Rectal smooth muscle tissue (tissue), 1 donor: Measurements from ENCODE around the gene P3H1.
A peak's percentile ranks its signal among the peaks of the same experiment; 100 is the strongest.
"Not testable (repeated sequence)": the region's sequence is repeated elsewhere in the genome, so short reads cannot be mapped to it uniquely, and the experiment has no call there.

ENCODE experiments used
- H3K27ac ChIP-seq: one replicate; pipeline ENCODE4 v1.7.0; 2013; ENCODE audit warnings: low read depth, low read length, inconsistent platforms
- H3K27me3 ChIP-seq: one replicate; pipeline ENCODE4 v1.7.0; 2013; ENCODE audit warnings: low read length; ENCODE audit not compliant: control insufficient read depth, insufficient read depth
- H3K36me3 ChIP-seq: one replicate; pipeline ENCODE4 v1.7.0; 2013; ENCODE audit warnings: low read length; ENCODE audit not compliant: control insufficient read depth, insufficient read depth
- H3K4me1 ChIP-seq: one replicate; pipeline ENCODE4 v1.7.0; 2013; ENCODE audit warnings: low read length; ENCODE audit not compliant: control insufficient read depth, insufficient read depth
- H3K4me3 ChIP-seq: one replicate; pipeline ENCODE4 v1.7.0; 2013; ENCODE audit warnings: low read length
- H3K9ac ChIP-seq: one replicate; pipeline ENCODE4 v1.7.0; 2013; ENCODE audit warnings: low read length

The P3H1 gene

GRCh38 chr1:42765832-42766740 is 742 bp downstream of the P3H1 start:
- Histone ChIP-seq H3K4me3 (peak overlapping the region; percentile 99), H3K27me3 (no peaks in the 10 kb centered on the region), H3K36me3 (no peaks in the 10 kb centered on the region), H3K27ac (peak overlapping the region; percentile 92), H3K4me1 (peaks cover 12% of the 10 kb centered on the region), H3K9ac (peak overlapping the region; percentile 83)

GRCh38 chr1:42765269-42765668 is 1.6 kb downstream of the P3H1 start:
- H3K36me3 ChIP-seq: no peaks in the 10 kb centered on the region
- peak overlapping the region; percentile 99 for H3K4me3 ChIP-seq
- H3K4me1 ChIP-seq: peaks cover 12% of the 10 kb centered on the region
- peak overlapping the region; percentile 29 for H3K9ac ChIP-seq
- H3K27me3 ChIP-seq: no peaks in the 10 kb centered on the region
- H3K27ac ChIP-seq: no peak overlapping the region

GRCh38 chr1:42762269-42762668 is 4.6 kb downstream of the P3H1 start:
- Histone ChIP-seq H3K27me3 (no peaks in the 10 kb centered on the region), H3K36me3 (peaks cover 13% of the 10 kb centered on the region), H3K27ac (no peak overlapping the region), H3K9ac (no peak overlapping the region), H3K4me1 (peaks cover 4% of the 10 kb centered on the region), H3K4me3 (no peak overlapping the region)

- peaks cover 13% of the 10 kb centered on the region for H3K36me3 ChIP-seq
- H3K9ac ChIP-seq: no peak overlapping the region
- no peak overlapping the region for H3K27ac ChIP-seq
- H3K4me3 ChIP-seq: no peak overlapping the region
- no peaks in the 10 kb centered on the region for H3K27me3 ChIP-seq
- H3K4me1 ChIP-seq: peaks cover 4% of the 10 kb centered on the region
Observed at GRCh38 chr1:42761567-42761966, 5.3 kb downstream of the P3H1 start.

- no peaks in the 10 kb centered on the region for H3K4me1 ChIP-seq
- H3K27me3 ChIP-seq: no peaks in the 10 kb centered on the region
- H3K27ac ChIP-seq: no peak overlapping the region
- H3K9ac ChIP-seq: no peak overlapping the region
- no peak overlapping the region for H3K4me3 ChIP-seq
- H3K36me3 ChIP-seq: peaks cover 23% of the 10 kb centered on the region
Observed at GRCh38 chr1:42759114-42759513, 7.7 kb downstream of the P3H1 start.

- Histone ChIP-seq H3K9ac (no peak overlapping the region), H3K27me3 (no peaks in the 10 kb centered on the region), H3K36me3 (peaks cover 23% of the 10 kb centered on the region), H3K27ac (no peak overlapping the region), H3K4me1 (no peaks in the 10 kb centered on the region), H3K4me3 (no peak overlapping the region)
Observed at GRCh38 chr1:42758641-42759040, 8.2 kb downstream of the P3H1 start.

- Histone ChIP-seq H3K27ac (no peak overlapping the region), H3K9ac (no peak overlapping the region), H3K36me3 (peaks cover 23% of the 10 kb centered on the region)
Observed at GRCh38 chr1:42757892-42758275, 8.9 kb downstream of the P3H1 start.

GRCh38 chr1:42756956-42757891 is 9.6 kb downstream of the P3H1 start:
- Histone ChIP-seq H3K4me3 (no peak overlapping the region), H3K27ac (no peak overlapping the region), H3K4me1 (no peaks in the 10 kb centered on the region), H3K9ac (no peak overlapping the region), H3K27me3 (no peaks in the 10 kb centered on the region), H3K36me3 (peaks cover 25% of the 10 kb centered on the region)

More at GRCh38 chr1:42757892-42758275, 8.9 kb downstream of the P3H1 start:
- Histone ChIP-seq H3K4me3 (no peak overlapping the region), H3K4me1 (no peaks in the 10 kb centered on the region), H3K27me3 (no peaks in the 10 kb centered on the region)

GRCh38 chr1:42753070-42753469 is 13.8 kb downstream of the P3H1 start:
- no peak overlapping the region for H3K27ac ChIP-seq
- peaks cover 31% of the 10 kb centered on the region for H3K36me3 ChIP-seq
- H3K27me3 ChIP-seq: no peaks in the 10 kb centered on the region
- H3K4me3 ChIP-seq: no peak overlapping the region
- no peak overlapping the region for H3K9ac ChIP-seq
- no peaks in the 10 kb centered on the region for H3K4me1 ChIP-seq

GRCh38 chr1:42752284-42752683 is 14.5 kb downstream of the P3H1 start:
- peaks cover 24% of the 10 kb centered on the region for H3K36me3 ChIP-seq
- no peak overlapping the region for H3K9ac ChIP-seq
- no peaks in the 10 kb centered on the region for H3K4me1 ChIP-seq
- H3K27me3 ChIP-seq: no peaks in the 10 kb centered on the region
- no peak overlapping the region for H3K4me3 ChIP-seq
- H3K27ac ChIP-seq: no peak overlapping the region

GRCh38 chr1:42751511-42752070 is 15.2 kb downstream of the P3H1 start:
- H3K27ac ChIP-seq, H3K27me3 ChIP-seq, H3K9ac ChIP-seq, H3K4me1 ChIP-seq, H3K4me3 ChIP-seq: not testable (repeated sequence)
- H3K36me3 ChIP-seq: peaks cover 24% of the 10 kb centered on the region

- Histone ChIP-seq H3K36me3 (peaks cover 20% of the 10 kb centered on the region), H3K4me1 (no peaks in the 10 kb centered on the region), H3K27ac (no peak overlapping the region), H3K27me3 (no peaks in the 10 kb centered on the region), H3K9ac (no peak overlapping the region), H3K4me3 (no peak overlapping the region)
Observed at GRCh38 chr1:42750041-42750440, 16.8 kb downstream of the P3H1 start.
